MM.1S (cell line): ENCODE data around the gene METTL27.

Experiments
- EZH2 ChIP-seq: fragments of 300-600 bp; sonication (generic); optimal IDR thresholded peaks from 2 replicates; pipeline ENCODE3; 2017; ENCODE audit warnings: low read depth, mild to moderate bottlenecking, antibody characterized with exemption, low read length, mixed read lengths
- TF ChIP-seq, protein P1 (sequence below): fragments of 300-600 bp; sonication (generic); IDR thresholded peaks from 2 replicates; pipeline ENCODE4 v1.5.1; 2016; ENCODE audit warnings: antibody characterized with exemption, low read length, mixed read lengths

DNA sequence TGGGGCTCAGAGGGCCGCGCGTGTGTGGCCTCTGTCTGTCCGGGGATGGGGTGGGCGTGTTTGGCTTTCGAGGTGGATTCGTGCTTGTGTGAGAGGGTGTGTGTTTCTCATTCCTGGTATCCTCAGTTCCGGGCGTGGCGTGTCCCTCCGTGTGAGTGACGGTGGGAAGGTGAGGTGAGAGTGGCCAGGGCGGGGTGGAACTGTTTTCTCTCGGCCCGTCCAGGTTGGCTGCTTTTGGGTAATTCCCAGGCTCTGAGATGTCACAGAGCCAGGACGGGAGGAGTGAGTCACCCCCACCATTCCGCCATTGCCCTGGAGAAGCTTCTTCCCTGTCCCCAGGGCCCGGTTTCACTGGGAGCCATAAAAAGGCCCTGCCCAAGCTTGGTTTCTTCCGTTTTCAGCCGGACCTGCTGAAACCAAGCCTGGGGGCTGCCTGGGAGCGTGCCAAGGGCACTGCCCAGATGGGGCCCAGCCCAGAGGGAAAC, 32.8 kb downstream of the METTL27 start:
- TF ChIP-seq EZH2 = no peak
- TF ChIP-seq, protein P1, sequence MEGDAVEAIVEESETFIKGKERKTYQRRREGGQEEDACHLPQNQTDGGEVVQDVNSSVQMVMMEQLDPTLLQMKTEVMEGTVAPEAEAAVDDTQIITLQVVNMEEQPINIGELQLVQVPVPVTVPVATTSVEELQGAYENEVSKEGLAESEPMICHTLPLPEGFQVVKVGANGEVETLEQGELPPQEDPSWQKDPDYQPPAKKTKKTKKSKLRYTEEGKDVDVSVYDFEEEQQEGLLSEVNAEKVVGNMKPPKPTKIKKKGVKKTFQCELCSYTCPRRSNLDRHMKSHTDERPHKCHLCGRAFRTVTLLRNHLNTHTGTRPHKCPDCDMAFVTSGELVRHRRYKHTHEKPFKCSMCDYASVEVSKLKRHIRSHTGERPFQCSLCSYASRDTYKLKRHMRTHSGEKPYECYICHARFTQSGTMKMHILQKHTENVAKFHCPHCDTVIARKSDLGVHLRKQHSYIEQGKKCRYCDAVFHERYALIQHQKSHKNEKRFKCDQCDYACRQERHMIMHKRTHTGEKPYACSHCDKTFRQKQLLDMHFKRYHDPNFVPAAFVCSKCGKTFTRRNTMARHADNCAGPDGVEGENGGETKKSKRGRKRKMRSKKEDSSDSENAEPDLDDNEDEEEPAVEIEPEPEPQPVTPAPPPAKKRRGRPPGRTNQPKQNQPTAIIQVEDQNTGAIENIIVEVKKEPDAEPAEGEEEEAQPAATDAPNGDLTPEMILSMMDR = no peak
